HEK293T (cell line): ENCODE data around the gene GRAMD4.

Experiments
- BHLHE40 ChIP-seq: fragments of 450-650 bp; IDR thresholded peaks from 2 replicates; pipeline ENCODE4 v1.6.1; 2016; ENCODE audit warnings: mild to moderate bottlenecking, moderate library complexity, borderline replicate concordance
- ELF4 ChIP-seq: fragments of 450-650 bp; IDR thresholded peaks from 2 replicates; pipeline ENCODE4 v1.6.1; 2017; ENCODE audit warnings: antibody characterized with exemption
- FOXK2 ChIP-seq: fragments of 450-650 bp; IDR thresholded peaks from 2 replicates; pipeline ENCODE4 v1.6.1; 2016; ENCODE audit warnings: mild to moderate bottlenecking
- FOXM1 ChIP-seq: fragments of 450-650 bp; IDR thresholded peaks from 2 replicates; pipeline ENCODE4 v1.6.1; 2017; ENCODE audit warnings: mild to moderate bottlenecking, borderline replicate concordance
- LEF1 ChIP-seq: fragments of 450-650 bp; IDR thresholded peaks from 2 replicates; pipeline ENCODE4 v1.6.1; 2017; ENCODE audit warnings: mild to moderate bottlenecking, borderline replicate concordance
- NFRKB ChIP-seq: fragments of 450-650 bp; IDR thresholded peaks from 2 replicates; pipeline ENCODE4 v1.6.1; 2016; ENCODE audit warnings: mild to moderate bottlenecking, moderate library complexity
- SP1 ChIP-seq: fragments of 450-650 bp; IDR thresholded peaks from 2 replicates; pipeline ENCODE4 v1.6.1; 2017
- SUZ12 ChIP-seq: fragments of 450-650 bp; IDR thresholded peaks from 2 replicates; pipeline ENCODE4 v1.6.1; 2016; ENCODE audit warnings: mild to moderate bottlenecking
- TARDBP ChIP-seq: fragments of 450-650 bp; IDR thresholded peaks from 2 replicates; pipeline ENCODE4 v1.6.1; 2016

DNA sequence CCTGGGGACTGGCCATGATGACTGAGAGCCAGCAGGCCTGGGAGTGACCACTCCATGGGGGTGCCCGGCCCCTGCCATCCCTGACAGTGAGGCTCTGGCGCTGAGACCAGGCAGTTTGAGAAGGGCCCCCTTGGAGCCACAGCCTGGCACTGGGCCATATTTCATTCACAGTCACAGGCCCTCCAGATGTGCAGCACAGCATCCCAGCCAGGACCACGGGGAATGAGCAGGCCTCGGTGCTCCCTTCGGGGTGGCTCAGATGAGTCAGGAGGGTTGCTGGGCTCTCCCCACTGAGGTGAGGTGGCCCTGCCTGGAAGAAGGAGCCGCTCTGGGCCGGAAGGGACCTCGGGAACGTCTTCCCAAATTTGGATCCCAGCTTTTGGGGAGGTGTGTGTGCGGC lies 53.0 kb downstream of the GRAMD4 start:
- TF ChIP-seq ELF4 (no peak), TARDBP (no peak), SP1 (no peak), SUZ12 (no peak), FOXK2 (no peak), LEF1 (no peak), BHLHE40 (no peak), NFRKB (no peak), FOXM1 (no peak)
